Measurements from ENCODE around the gene LBHD2.

LBHD2 gene

GRCh38 chr14:103091041-103091882 lies 7.3 kb downstream of the LBHD2 start:
- peak; percentile 41 to 69 for DNase-seq (ENCODE audit: low read depth in 2 of 2)

- no peak for DNase-seq (ENCODE audit: low read depth in 2 of 2)
These were observed 7.8 kb downstream of the LBHD2 start for GRCh38 chr14:103091883-103092222.

- DNase-seq (ENCODE audit: low read depth in 2 of 2), result no peak
These were observed 9.9 kb downstream of the LBHD2 start for GRCh38 chr14:103093856-103094405.

DNA sequence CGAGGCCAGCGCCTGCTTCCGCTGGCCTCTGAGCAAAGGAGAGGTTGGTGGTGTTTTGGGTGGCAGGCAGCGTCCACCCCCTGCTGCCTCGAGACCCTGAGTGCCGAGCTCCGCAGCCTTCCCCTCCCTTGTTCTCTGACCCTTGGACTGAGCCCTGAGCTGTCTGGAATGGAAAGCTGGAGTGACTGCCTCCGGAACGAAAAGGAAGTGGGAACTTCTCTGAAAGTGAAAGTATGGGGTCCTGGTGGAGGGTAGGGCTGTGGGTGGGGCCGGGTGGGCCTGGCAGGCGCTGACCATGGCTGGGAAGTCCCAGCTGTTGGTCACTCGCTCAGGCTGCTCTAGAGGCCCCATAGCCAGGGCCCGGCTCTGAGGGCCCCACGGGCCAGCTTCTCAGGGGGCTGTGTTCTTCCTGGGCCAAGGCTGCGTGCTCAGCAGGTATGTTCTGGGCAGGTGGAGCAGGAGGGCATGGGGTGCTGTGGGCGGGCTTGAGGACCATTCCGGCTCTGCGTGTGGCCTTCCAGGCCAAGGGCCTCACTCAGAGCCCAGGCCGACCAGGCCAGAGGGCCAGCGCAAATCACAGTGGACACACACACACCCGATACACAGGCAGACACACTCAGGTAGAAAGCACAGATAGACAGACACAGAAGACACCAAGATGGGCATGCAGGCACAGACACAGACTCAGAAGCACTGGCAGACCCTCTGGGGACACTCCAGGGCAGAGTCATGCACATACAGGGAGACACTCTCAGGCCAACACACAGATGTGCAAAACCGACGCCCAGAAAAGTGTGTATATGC lies 10.6 kb downstream of the LBHD2 start, which contains the start of gene EXOC3L4:
EXOC3L4 (plus strand) TSS at position 320 of the 804 bp plus-strand sequence. CDS start 5,495 bp downstream, outside the sequence.
- no peak for DNase-seq (ENCODE audit: low read depth in 2 of 2)

GRCh38 chr14:103095210-103095778 lies 11.3 kb downstream of the LBHD2 start:
- DNase-seq (ENCODE audit: low read depth in 2 of 2), result no peak

DNA sequence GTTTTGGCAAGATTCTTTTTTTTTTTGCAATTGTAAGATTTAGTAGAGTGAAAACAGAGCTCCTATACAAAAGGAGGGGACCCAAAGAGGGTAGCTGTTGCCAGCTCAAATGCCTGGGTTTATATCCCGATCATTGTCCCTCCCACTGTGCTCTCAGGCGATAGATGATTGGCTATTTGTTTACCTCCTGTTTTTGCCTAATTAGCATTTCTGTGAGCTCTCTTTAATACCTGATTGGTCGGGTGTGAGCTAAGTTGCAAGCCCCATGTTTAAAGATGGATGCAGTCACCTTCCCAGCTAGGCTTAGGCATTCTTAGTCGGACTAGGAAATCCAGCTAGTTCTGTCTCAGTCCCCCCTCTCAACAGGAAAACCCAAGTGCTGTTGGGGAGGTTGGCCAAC lies 12.4 kb downstream of the LBHD2 start:
- no peak for DNase-seq (ENCODE audit: low read depth in 2 of 2)

GRCh38 chr14:103097244-103097993 lies 13.4 kb downstream of the LBHD2 start:
- no peak for DNase-seq (ENCODE audit: low read depth in 2 of 2)

DNA sequence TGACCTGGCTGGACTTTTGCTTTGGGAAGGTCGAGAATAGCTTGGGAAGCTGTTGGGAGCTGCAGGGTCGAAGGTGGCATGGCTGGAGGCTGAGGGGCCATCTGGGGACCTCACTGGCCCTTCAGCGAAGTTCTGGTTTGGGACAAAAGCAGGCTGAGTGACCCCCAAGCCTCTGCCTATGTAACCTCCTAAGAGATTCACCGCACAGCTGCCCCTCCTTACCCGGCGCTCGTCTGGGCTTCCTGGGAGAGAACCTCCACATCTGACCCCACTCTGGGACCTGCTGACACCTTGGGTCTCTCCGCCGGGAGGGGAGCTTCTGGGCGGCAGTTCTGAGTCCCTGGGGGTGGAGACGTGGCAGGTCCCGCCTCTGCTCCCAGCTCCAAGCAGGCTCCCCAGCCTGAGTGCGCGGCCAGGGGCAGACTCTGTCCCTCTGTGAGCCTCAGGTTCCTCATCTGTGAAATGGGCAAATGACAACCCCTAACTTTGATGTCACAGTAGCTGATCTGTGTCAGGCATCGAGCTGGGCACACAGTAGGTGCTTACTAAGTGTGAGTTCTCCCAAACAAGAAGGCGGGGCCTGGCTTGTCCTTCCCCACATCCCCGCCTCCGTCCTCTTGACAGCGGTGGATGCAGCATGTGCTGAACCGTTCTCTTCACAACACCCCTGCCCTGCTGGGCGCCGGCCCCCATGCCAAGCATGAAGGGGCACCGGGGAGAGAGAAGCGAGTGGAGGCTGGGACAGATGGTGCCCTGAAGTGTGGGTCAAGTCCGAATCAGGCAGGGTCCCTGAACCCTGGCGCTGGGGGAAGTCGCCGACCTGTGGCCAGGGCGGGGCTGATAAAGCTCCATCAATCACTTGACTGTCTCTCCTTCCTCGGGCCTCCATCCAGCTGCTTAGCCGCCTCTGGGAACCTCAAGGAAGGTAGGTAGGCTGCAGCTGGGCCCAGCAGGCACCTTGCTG lies 14.3 kb downstream of the LBHD2 start:
- DNase-seq (ENCODE audit: low read depth in 2 of 2), result no peak

DNA sequence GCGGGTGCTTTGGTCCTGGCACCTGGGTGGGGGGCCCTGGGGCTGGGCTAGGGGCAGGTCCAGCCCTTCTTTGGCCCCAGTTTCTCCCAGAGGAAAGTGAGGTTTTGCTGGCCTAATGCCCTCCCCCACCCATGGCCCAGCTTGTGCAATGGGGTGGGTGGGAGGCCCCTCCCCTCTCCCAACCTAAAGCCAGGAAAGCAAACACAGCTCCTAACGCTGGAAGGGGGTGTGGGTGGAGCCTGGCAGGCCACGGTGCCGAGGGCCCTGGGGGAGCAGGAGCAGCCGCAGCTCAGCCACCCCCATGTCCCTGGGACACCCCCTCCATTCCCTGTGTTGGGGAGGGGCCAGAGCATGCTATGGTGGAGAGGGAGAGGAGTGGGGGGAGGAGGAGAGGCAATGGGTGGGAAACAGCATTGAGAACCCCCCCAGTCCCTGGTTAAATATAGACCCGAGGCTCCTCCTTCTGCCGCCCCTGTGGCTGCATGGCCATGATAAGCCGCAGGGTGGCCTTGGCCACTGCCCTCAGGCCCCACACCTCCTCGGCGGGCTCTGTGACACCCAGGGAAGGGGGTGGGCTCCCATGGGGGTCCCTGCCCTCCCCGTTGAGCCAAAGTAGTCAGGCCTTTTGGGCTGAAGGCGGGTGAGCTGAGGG lies 15.2 kb downstream of the LBHD2 start:
- no peak for DNase-seq (ENCODE audit: low read depth in 2 of 2)

DNA sequence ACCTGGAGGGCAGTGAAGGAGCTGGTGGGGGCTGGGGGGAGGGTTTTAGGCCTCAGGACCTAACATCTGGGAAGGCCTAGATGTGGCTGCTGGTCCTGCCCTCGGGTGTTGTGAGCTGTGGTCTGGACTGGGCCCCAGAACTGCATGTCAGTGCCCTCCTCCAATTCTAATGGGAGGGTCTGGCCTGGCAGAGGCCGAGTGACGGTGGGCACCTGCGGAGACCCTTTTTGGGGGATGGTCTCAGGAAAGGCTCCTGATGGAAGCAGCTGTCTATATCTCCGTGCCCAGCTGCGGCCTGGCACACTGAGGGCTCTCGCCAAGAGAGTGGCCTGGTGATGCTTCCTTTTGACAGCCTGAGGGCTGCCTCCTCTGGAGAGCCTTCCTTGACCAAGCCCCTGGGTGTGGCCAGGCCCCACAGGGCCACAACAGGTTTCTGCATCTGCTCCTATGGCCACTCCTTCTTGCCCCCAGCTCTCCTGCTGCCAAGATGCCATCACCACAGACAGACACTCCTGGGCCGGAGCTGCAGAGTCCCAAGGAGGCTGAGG lies 15.8 kb downstream of the LBHD2 start:
- no peak for DNase-seq (ENCODE audit: low read depth in 2 of 2)

DNA sequence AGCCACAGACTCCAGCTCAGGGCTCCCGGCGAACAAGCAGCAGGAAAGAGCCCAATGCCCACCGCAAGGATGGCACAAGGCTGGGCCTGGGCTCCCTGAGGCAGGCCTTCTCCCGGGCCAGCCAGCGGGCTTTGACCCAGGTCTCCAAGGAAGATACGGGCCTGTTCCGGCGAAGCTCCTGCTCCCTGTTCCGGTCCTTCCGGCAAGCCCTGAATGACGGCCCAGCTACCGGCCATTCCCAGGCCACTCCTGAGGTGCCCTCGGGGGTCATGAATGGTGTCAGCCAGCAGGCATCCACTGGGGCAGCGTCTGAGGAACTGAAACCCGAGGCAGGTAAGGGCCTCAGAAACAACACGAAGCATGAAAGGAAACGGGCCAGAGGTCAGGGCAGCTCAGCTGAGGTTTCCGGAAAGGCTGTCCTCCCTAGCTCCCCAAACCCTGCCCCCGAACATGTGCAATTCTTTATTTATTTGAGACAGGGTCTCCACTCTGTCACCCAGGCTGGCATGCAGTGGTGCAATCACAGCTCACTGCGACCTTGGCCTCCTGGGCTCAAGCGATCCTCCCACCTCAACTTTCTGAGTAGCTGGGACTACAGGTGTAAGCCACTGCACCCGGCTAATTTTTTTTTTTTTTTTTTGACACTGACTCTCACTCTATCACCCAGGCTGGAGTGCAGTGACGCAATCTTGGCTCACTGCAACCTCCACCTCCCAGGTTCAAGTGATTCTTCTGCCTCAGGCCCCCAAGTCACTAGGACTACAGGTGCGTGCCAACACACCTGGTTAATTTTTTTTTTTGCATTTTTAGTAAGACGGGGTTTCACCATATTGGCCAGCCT lies 16.5 kb downstream of the LBHD2 start:
- DNase-seq (ENCODE audit: low read depth in 2 of 2), result no peak

DNA sequence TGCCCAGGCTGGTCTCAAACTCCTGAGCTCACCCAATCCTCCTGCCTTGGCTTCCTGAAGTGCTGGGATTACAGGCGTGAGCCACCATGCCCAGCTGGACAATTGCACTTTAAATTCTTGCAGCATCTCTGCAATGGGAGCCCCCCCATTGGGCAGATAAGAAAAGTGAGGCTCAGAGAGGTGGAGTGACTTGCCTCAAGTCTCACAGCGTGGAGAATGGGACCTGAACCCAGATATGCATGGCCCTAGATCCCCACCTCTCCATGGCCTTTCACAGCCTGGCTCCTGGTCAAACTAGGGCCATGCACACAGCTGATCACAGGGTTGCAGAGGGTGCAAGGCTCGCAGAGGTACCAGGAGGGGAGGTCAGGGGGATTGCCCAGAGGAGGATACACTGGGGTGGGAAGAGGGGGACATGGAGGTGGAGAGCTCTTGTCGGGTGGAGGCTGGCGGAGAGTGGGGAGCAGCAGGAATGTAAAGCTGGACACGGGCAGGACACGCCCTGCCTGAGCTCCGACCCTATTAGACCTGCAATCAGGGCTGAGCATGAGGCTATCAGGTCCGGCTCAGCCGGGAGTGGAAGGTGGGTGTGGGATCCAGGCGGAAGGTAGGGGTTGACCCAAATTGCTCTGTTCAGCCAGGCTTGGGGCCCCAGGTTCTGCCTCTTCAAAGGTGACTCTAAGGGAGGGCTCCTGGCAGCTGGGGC lies 17.4 kb downstream of the LBHD2 start:
- no peak for DNase-seq (ENCODE audit: low read depth in 2 of 2)

- DNase-seq (ENCODE audit: low read depth in 2 of 2), result no peak
These were observed 18.1 kb downstream of the LBHD2 start for GRCh38 chr14:103101963-103102688.

GRCh38 chr14:103102689-103103260 lies 18.8 kb downstream of the LBHD2 start:
- DNase-seq (ENCODE audit: low read depth in 2 of 2), result no peak

DNA sequence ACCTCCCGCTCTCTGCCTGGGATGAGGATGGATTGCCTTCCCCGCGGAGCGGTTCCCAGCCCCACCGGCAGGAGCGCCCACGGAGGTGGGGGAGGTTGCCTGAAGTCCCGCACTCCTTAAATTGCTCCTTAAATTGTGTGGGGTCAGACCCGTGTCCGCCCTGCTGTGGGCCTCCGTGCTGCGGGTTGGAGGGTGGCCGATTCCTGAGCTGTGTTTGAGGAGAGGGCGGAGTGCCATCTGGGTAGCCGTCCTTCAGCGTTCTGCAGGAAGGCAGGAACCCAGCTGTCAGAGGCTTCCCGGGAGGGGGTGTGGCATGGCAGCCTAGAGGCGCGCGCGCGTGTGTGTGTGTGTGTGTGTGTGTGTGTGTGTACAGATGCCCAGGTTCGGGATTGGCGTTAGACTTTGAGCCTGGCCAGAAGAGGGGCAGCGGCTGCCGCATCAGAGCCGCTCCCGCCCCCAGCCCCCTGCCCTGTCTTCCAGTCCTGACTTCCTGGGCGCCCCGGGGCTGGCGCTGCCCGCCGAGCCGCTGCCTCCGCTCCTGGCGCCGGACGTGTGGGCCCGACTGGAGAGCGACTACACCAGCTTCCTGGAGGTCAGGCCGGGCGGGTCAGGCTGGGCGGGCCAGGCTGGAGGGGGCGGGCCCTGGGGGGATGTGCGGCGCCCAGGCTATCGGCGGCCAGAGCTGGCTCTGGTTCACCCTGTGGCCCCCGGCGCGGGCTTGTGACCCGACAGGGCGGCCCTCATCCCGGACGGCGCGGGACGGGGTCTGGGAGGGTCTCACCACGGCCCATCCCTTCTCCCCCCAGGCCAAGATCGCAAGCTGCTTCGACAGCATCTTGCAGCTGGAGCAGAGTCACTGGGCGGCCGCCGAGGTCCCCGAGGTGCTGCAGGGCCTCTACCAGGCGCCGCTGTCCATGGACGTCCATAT lies 19.7 kb downstream of the LBHD2 start:
- no peak for DNase-seq (ENCODE audit: low read depth in 2 of 2)

GRCh38 chr14:103104389-103104653 lies 20.3 kb downstream of the LBHD2 start:
- no peak for DNase-seq (ENCODE audit: low read depth in 2 of 2)

Measured in stimulated activated CD4-positive, alpha-beta T cell treated with anti-CD3 and anti-CD28 coated beads, Interleukin-15, amount 100 ng/mL, for 48 hours (primary cell).